H9 (cell line): Measurements from ENCODE around the gene SLC4A2. TPM values are rescaled to one million over a fixed set of nuclear protein-coding genes. Genes with fewer than 3 reads are reported as not detected.

Experiments used
- DNase-seq: peaks from one replicate; pipeline ENCODE4 v3.0.0-alpha.2; 2017
- H2AFZ ChIP-seq: one replicate; pipeline ENCODE4 v1.6.1; 2013; ENCODE audit warnings: mild to moderate bottlenecking, low read length, control low read depth, moderate library complexity
- H2AK5ac ChIP-seq: 2 replicates; pipeline ENCODE4 v1.6.1; 2013; ENCODE audit warnings: low read length, control low read depth, mixed read lengths; ENCODE audit not compliant: insufficient read length
- H2BK120ac ChIP-seq: one replicate; pipeline ENCODE4 v1.6.1; 2013; ENCODE audit warnings: low read depth, mild to moderate bottlenecking, low read length, control low read depth, inconsistent platforms; ENCODE audit not compliant: poor library complexity, severe bottlenecking
- H2BK12ac ChIP-seq: 2 replicates; pipeline ENCODE4 v1.6.1; 2013; ENCODE audit warnings: low read length, control low read depth, mixed read lengths, low read depth; ENCODE audit not compliant: insufficient read length
- H2BK15ac ChIP-seq: 2 replicates; pipeline ENCODE4 v1.6.1; 2013; ENCODE audit warnings: low read depth, low read length, control low read depth
- H2BK20ac ChIP-seq: one replicate; pipeline ENCODE4 v1.6.1; 2013; ENCODE audit warnings: low read depth, mild to moderate bottlenecking, low read length, control low read depth, inconsistent platforms; ENCODE audit not compliant: poor library complexity, severe bottlenecking
- H2BK5ac ChIP-seq: 2 replicates; pipeline ENCODE4 v1.6.1; 2013; ENCODE audit warnings: low read length, control low read depth, mixed read lengths; ENCODE audit not compliant: insufficient read length
- H3K14ac ChIP-seq: 2 replicates; pipeline ENCODE4 v1.6.1; 2013; ENCODE audit warnings: low read length, control low read depth; ENCODE audit not compliant: insufficient read depth
- H3K18ac ChIP-seq: 2 replicates; pipeline ENCODE4 v1.6.1; 2013; ENCODE audit warnings: low read depth, mild to moderate bottlenecking, mixed read lengths, low read length, control low read depth; ENCODE audit not compliant: insufficient read length
- H3K23ac ChIP-seq: 2 replicates; pipeline ENCODE4 v1.6.1; 2013; ENCODE audit warnings: low read length, control low read depth, mixed read lengths, low read depth; ENCODE audit not compliant: insufficient read length
- H3K23me2 ChIP-seq: 2 replicates; pipeline ENCODE4 v1.6.1; 2013; ENCODE audit warnings: low read depth, mild to moderate bottlenecking, mixed read lengths, low read length, control low read depth; ENCODE audit not compliant: insufficient read length, poor library complexity, severe bottlenecking
- H3K27ac ChIP-seq: 2 replicates; pipeline ENCODE4 v1.5.1; 2013; ENCODE audit warnings: low read length, control low read depth, mixed read lengths, low read depth; ENCODE audit not compliant: insufficient read length
- H3K27me3 ChIP-seq: 2 replicates; pipeline ENCODE4 v1.6.1; 2013; ENCODE audit warnings: low read length, control low read depth, inconsistent platforms; ENCODE audit not compliant: insufficient read depth
- H3K4ac ChIP-seq: 2 replicates; pipeline ENCODE4 v1.6.1; 2013; ENCODE audit warnings: low read depth, mild to moderate bottlenecking, control low read depth, inconsistent platforms, low read length, moderate library complexity
- H3K4me1 ChIP-seq: 2 replicates; pipeline ENCODE4 v1.6.1; 2013; ENCODE audit warnings: low read length, control low read depth, inconsistent platforms; ENCODE audit not compliant: insufficient read depth
- H3K4me2 ChIP-seq: 2 replicates; pipeline ENCODE4 v1.6.1; 2013; ENCODE audit warnings: low read length, control low read depth, mixed read lengths; ENCODE audit not compliant: insufficient read length, insufficient read depth
- H3K56ac ChIP-seq: 2 replicates; pipeline ENCODE4 v1.6.1; 2013; ENCODE audit warnings: low read depth, mild to moderate bottlenecking, mixed read lengths, low read length, control low read depth; ENCODE audit not compliant: insufficient read length
- H3K79me1 ChIP-seq: 2 replicates; pipeline ENCODE4 v1.6.1; 2013; ENCODE audit warnings: low read depth, mild to moderate bottlenecking, moderate library complexity, low read length, control low read depth, inconsistent platforms; ENCODE audit not compliant: insufficient read depth, poor library complexity, severe bottlenecking
- H3K79me2 ChIP-seq: 2 replicates; pipeline ENCODE4 v1.6.1; 2013; ENCODE audit warnings: low read length, control low read depth, inconsistent platforms; ENCODE audit not compliant: insufficient read depth
- H3K9ac ChIP-seq: 2 replicates; pipeline ENCODE4 v1.6.1; 2013; ENCODE audit warnings: low read length, control low read depth, mixed read lengths; ENCODE audit not compliant: insufficient read length; ENCODE audit errors: extremely low read depth
- H3K9me3 ChIP-seq: one replicate; pipeline ENCODE4 v1.6.1; 2013; ENCODE audit warnings: low read depth, low read length, inconsistent platforms; ENCODE audit not compliant: control insufficient read depth
- H3T11ph ChIP-seq: one replicate; pipeline ENCODE4 v1.6.1; 2013; ENCODE audit warnings: mild to moderate bottlenecking, low read length, control low read depth, inconsistent platforms
- H4K20me1 ChIP-seq: one replicate; pipeline ENCODE4 v1.6.1; 2013; ENCODE audit not compliant: control insufficient read depth, insufficient read length, insufficient read depth
- H4K5ac ChIP-seq: 2 replicates; pipeline ENCODE4 v1.6.1; 2013; ENCODE audit warnings: low read depth, mild to moderate bottlenecking, mixed read lengths, low read length, control low read depth; ENCODE audit not compliant: insufficient read length
- H4K8ac ChIP-seq: replicated peaks from 2 replicates; pipeline ENCODE4 v1.6.1; 2013; ENCODE audit warnings: low read length, control low read depth, mixed read lengths, low read depth; ENCODE audit not compliant: insufficient read length
- H4K91ac ChIP-seq: 2 replicates; pipeline ENCODE4 v1.6.1; 2013; ENCODE audit warnings: low read depth, mild to moderate bottlenecking, moderate library complexity, mixed read lengths, low read length, control low read depth; ENCODE audit not compliant: insufficient read length
- H3K27ac Mint-ChIP-seq, 3 experiments: 2 replicates in 2 of 3; 3 replicates in 1 of 3; pipeline ENCODE4 v1.8.0; 2020 to 2021; ENCODE audit warnings: mixed read lengths in 3 of 3, mild to moderate bottlenecking in 1 of 3, moderate library complexity in 1 of 3
- H3K27me3 Mint-ChIP-seq: 2 replicates; pipeline ENCODE4 v1.8.0; 2021; ENCODE audit warnings: low read depth, mild to moderate bottlenecking, moderate library complexity, mixed read lengths
- H3K36me3 Mint-ChIP-seq, 3 experiments: 2 replicates in 2 of 3; 3 replicates in 1 of 3; pipeline ENCODE4 v1.8.0; 2020 to 2021; ENCODE audit warnings: low read depth in 3 of 3, mixed read lengths in 3 of 3; ENCODE audit not compliant: insufficient read depth in 1 of 3
- H3K4me1 Mint-ChIP-seq, 2 experiments: 2 replicates each; pipeline ENCODE4 v1.8.0; 2020; ENCODE audit warnings: mixed read lengths in 2 of 2
- H3K4me3 Mint-ChIP-seq, 2 experiments: 2 replicates in 1 of 2; 3 replicates in 1 of 2; pipeline ENCODE4 v1.8.0; 2020 to 2021; ENCODE audit warnings: mild to moderate bottlenecking in 2 of 2, mixed read lengths in 2 of 2, moderate library complexity in 1 of 2
- H3K9me3 Mint-ChIP-seq, 2 experiments: 2 replicates in 1 of 2; 3 replicates in 1 of 2; pipeline ENCODE4 v1.8.0; 2020; ENCODE audit warnings: mild to moderate bottlenecking in 2 of 2, mixed read lengths in 2 of 2, moderate library complexity in 1 of 2
- CTCF ChIP-seq: fragments of 200-600 bp; sonication (generic); conservative IDR thresholded peaks from 3 replicates; pipeline ENCODE4 v1.8.0; 2021; ENCODE audit warnings: antibody characterized with exemption, mild to moderate bottlenecking
- WGBS: extraction: QIAGEN DNeasy Blood & Tissue Kit; methylation state at CpG from one replicate; pipeline ENCODE4 v1.1.7; 2013; ENCODE audit warnings: missing lambda C conversion rate, low lambda C conversion rate, mixed read lengths; ENCODE audit not compliant: insufficient read length; ENCODE audit errors: extremely low coverage; 5-methylcytosine and 5-hydroxymethylcytosine counted together
- total RNA-seq: library from RNA; stranded (reverse); gene quantifications from 2 replicates; pipeline ENCODE4 v1.2.1, GENCODE V29; 2021

Gene SLC4A2
- total RNA-seq, 1 experiment from 2014 or later, result 136 TPM

- H2BK5ac ChIP-seq, result no peak overlapping the region
- peak overlapping the region; percentile 80 for H3K14ac ChIP-seq
- peak overlapping the region; percentile 25 for H3K4me2 ChIP-seq
- Mint-ChIP-seq H3K4me3 (peak overlapping the region; percentile 33 to 74), H3K4me1 (peaks cover 23 to 53% of the 10 kb centered on the region in 2 experiments), H3K9me3 (no peaks in the 10 kb centered on the region; a peak in 1 of 5 replicates), H3K27me3 (peaks cover 55% of the 10 kb centered on the region), H3K27ac (no peak overlapping the region; a peak in 1 of 7 replicates), H3K36me3 (peaks cover 4 to 6% (median 6%) of the 10 kb centered on the region in 3 experiments; a peak in 6 of 7 replicates)
- peak overlapping the region; percentile 60 for H3K18ac ChIP-seq
- H3K4me1 ChIP-seq, result peaks cover 4% of the 10 kb centered on the region; the same call in 1 of the 2 replicates
- no peak overlapping the region for H4K5ac ChIP-seq
- H2AFZ ChIP-seq, result no peak overlapping the region
- no peaks in the 10 kb centered on the region for H3K79me1 ChIP-seq
- no peak overlapping the region for H3K56ac ChIP-seq
- peaks cover 4% of the 10 kb centered on the region for H3K23me2 ChIP-seq
- no peak overlapping the region for H4K8ac ChIP-seq
- WGBS, result no CpG with 5 or more reads among the region's 23 CpGs
- H3K27ac ChIP-seq, result no peak overlapping the region
- no peak overlapping the region for H2BK12ac ChIP-seq
- H3K4ac ChIP-seq, result no peak overlapping the region
- H2AK5ac ChIP-seq, result no peak overlapping the region
- no peak overlapping the region for H3K9ac ChIP-seq
- H2BK15ac ChIP-seq, result no peak overlapping the region
- H2BK20ac ChIP-seq, result no peak overlapping the region
- H4K91ac ChIP-seq, result no peak overlapping the region
- H4K20me1 ChIP-seq, result no peaks in the 10 kb centered on the region
- peak; percentile 76 for DNase-seq
- H3K23ac ChIP-seq, result no peak overlapping the region
- TF ChIP-seq CTCF, result peak; percentile 74
- H3K9me3 ChIP-seq, result no peaks in the 10 kb centered on the region
- no peaks in the 10 kb centered on the region for H3K79me2 ChIP-seq
- H3T11ph ChIP-seq, result no peak overlapping the region
- no peaks in the 10 kb centered on the region; the same call in 1 of the 2 replicates for H3K27me3 ChIP-seq
- no peak overlapping the region for H2BK120ac ChIP-seq
These were observed 46.5 kb upstream of the SLC4A2 start for GRCh38 chr7:151012911-151013347.
